ENCODE results near the gene SEMA3C.

- TF ChIP-seq CTCF (IDR thresholded peaks at IDR 0.05; ENCODE audit: borderline replicate concordance, extremely low read depth, low read length, poor library complexity, severe bottlenecking) (no peak), EZH2 (IDR thresholded peaks at IDR 0.05; ENCODE audit: borderline replicate concordance, low read depth, low read length, severe bottlenecking) (no peak)
Measured at GRCh38 chr7:80891259-80891544, 27.6 kb downstream of the SEMA3C start.
